RWPE1 (cell line): ENCODE measurements around the gene HSPA4.

Source experiments
- CTCF ChIA-PET: fragments of 350-600 bp; sonication (Branson Sonifier 250); formaldehyde crosslinking; extraction: SDS; loops from one replicate; lab custom pipeline; 2021; lab: Yijun Ruan, JAX
- POLR2A ChIA-PET: fragments of 400-600 bp; formaldehyde crosslinking; extraction: SDS; loops from one replicate; lab custom pipeline; 2020; ENCODE audit warnings: antibody characterized with exemption; ENCODE audit not compliant: low non-redundant PET; lab: Yijun Ruan, JAX
- DNase-seq: peaks from one replicate; pipeline ENCODE4 v3.0.0; 2012; ENCODE audit warnings: low spot score
- H3K27ac ChIP-seq: fragments of 450-650 bp; 2 replicates; pipeline ENCODE4 v1.5.1; 2017
- TF ChIP-seq, protein P1 (sequence below): fragments of 450-650 bp; conservative IDR thresholded peaks from 2 replicates; pipeline ENCODE4 v1.5.1; 2017; ENCODE audit warnings: low read depth, mild to moderate bottlenecking

The HSPA4 gene

DNA sequence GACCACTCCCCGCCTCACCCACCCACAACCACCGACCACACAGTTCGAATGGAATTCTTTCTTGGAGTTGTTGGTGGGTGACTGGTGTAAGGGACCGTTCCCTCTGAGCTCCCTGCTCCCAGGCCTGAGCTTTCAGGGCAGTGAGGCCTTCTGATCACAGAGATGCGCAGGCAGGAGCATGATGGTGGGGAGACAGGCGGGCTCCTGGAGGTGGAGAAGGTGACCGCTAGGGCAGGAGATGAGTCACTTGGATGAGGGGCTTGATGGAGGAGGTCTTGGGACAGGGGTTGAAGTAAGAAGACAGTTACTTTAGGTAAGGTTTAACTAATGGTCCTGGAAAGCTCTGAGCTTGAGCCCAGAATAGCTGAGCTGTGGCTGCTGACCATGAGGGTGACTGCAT lies 88.5 kb downstream of the HSPA4 start:
- TF ChIP-seq, protein P1, sequence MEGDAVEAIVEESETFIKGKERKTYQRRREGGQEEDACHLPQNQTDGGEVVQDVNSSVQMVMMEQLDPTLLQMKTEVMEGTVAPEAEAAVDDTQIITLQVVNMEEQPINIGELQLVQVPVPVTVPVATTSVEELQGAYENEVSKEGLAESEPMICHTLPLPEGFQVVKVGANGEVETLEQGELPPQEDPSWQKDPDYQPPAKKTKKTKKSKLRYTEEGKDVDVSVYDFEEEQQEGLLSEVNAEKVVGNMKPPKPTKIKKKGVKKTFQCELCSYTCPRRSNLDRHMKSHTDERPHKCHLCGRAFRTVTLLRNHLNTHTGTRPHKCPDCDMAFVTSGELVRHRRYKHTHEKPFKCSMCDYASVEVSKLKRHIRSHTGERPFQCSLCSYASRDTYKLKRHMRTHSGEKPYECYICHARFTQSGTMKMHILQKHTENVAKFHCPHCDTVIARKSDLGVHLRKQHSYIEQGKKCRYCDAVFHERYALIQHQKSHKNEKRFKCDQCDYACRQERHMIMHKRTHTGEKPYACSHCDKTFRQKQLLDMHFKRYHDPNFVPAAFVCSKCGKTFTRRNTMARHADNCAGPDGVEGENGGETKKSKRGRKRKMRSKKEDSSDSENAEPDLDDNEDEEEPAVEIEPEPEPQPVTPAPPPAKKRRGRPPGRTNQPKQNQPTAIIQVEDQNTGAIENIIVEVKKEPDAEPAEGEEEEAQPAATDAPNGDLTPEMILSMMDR, result no peak
- no peak for DNase-seq
- no peak overlapping the region for H3K27ac ChIP-seq
- POLR2A ChIA-PET, result no interaction called here
- CTCF ChIA-PET, result no interaction called here

GRCh38 chr5:133141746-133142145 lies 89.9 kb downstream of the HSPA4 start:
- ChIA-PET POLR2A (no interaction called here), CTCF (interaction anchor here (0.7 kb wide), 1 partner anchor 30 kb away, joined by 4 read pairs; no protein-coding TSS in a partner anchor)
- no peak for DNase-seq
- TF ChIP-seq, protein P1, result no peak
- no peak overlapping the region for H3K27ac ChIP-seq

DNA sequence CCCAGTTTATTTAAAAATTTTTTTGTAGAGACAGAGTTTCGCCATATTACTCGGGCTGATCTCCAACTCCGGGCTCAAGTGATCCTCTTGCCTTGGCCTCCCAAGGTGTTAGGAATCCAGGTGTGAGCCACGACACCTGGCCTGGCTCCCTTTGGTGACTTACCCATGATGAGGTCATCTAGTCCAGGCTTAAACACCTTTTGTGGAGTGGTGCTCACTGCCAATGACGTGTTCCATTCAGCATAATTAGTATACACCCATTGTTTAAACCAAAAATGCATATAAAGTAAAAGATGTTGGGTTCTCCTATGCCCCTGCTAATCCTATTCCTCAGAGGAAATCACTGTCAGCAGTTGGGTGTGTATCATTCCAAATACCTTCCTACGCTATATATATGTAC lies 91.0 kb downstream of the HSPA4 start:
- DNase-seq, result no peak
- CTCF ChIA-PET, result interaction anchor here (0.6 to 0.8 kb wide), 2 partner anchors 8 to 12 kb away, joined by 3 read pairs; no protein-coding TSS in a partner anchor
- TF ChIP-seq, protein P1, result no peak
- POLR2A ChIA-PET, result no interaction called here
- H3K27ac ChIP-seq, result no peak overlapping the region

DNA sequence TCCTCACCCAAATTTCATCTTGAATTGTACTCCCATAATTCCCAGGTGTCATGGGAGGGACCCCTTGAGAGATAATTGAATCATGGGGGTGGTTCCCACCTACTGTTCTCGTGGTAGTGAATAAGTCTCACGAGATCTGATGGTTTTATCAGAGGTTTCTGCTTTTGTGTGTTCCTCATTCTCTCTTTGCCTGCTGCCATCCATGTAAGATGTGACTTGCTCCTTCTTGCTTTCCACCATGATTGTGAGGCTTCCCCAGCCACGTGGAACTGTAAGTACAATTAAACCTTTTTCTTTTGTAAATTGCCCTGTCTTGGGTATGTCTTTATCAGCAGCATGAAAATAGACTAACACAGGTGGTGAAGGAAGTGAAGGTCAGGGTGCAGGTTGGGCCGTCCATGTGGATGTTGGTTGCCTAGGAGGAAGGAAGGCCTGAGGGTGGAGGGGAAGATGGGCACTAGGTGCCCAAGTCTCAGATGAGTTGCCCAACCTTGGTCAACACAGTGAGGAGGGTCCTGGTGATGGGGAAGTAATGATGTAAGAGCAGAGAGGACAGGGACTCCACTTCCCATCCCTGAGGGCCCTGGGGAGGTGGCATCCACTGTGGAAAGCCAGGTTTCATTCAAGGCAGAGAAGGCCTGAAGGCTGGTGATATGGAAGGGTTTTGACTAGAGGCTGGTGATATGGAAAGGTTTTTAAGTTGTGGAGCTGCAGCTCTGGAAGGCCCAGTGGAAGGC lies 92.6 kb downstream of the HSPA4 start:
- CTCF ChIA-PET, result no interaction called here
- DNase-seq, result no peak
- POLR2A ChIA-PET, result no interaction called here
- TF ChIP-seq, protein P1, result no peak
- no peak overlapping the region for H3K27ac ChIP-seq

DNA sequence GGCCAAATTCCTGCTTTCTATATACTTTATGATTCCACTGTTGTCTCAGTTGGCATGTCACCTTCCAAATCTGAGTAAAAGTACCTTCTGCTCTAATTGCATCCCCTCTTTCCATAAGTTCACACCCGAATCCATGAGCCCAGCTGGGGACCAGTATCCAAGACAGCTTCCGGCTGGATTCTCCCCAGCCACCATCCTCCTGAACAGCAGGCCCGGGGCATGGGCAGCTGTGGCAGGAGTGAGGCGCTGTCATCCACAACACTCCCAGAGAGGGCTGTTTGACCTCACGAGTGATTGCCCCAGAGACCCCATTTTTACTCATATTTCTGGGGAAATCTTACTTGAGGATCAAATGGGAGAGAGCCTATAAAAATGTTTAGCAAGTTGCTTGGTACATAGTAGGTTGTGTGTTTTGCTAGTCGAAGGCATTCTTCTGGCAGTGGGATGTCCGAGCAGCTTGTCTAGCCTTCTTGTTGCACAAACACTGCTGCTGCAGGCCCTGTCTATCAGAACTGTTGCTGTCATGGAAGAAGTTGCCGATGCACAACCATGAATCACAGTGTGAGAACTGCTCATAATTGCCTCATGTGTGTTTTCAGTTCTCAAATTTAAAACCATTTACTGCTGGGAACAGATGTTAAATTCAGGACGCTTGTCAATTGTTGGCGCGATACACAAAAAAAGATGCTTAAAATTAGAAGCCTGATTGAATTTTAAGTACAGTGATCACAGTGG lies 93.8 kb downstream of the HSPA4 start:
- CTCF ChIA-PET, result no interaction called here
- TF ChIP-seq, protein P1, result no peak
- H3K27ac ChIP-seq, result no peak overlapping the region
- POLR2A ChIA-PET, result no interaction called here
- no peak for DNase-seq

DNA sequence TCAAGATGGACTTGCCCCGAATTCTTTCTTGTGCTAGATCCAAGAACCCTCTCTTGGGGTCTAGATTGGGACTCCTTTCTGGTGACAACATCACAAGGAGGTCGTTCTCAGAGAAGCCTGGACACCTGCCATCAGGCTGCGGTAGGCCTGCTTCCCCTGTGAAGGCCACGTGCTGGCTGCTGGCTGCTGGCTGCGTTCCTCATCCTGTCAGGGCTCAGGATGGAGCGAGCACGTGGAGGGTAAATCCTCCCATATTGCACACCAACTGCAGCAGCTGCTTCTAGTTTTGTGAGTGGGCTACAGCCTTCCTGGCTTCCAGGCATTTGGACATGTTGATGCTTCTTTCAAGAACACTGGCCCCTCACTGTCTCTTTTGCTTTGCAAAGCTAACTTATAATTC lies 95.6 kb downstream of the HSPA4 start:
- ChIA-PET POLR2A (no interaction called here), CTCF (no interaction called here)
- no peak overlapping the region for H3K27ac ChIP-seq
- DNase-seq, result no peak
- TF ChIP-seq, protein P1, result no peak
